ENCODE data around the gene TMEM123.

DNA sequence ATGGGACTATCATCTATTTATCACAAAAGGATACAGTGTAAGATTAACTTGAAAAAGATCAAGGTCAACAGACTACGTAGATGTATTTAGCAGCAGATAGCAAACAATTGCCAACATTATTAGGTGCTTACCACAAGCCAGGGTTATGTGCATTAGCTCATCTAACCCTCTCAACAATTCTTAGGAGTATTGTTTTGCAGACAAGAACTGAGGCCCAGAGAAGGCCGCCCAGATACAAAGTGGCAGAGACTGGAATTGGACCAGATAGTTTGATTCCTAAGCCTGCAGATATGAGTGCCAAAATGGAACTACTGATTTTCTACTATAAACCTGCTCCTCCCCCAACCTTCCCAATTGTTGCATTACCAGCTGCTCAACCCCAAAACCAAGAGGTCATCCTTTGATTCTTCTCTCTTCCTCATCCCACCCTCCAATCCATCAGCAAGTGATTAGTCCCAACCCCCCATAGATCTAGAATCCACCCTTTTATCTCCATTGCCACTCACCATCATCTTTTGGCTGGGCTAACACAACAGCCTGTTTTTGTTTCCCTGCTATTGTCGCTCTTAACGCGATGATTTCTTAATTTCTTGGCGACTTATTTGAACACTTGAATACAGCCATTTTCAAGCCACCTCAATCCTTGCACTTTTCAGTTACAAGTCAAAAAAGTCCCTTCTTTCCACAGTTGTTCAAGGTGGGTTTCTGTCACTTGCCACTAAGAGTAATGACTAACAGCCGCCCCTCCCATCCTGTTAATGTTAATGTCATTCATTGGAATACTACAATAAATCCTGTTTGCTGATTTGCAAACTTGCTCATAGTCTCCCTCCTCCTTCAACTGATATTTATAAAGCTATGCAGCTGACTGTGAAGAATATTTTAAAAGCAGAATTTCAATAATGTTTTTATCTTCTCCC lies 2.7 kb downstream of the TMEM123 start:
- TF ChIP-seq, protein P1, sequence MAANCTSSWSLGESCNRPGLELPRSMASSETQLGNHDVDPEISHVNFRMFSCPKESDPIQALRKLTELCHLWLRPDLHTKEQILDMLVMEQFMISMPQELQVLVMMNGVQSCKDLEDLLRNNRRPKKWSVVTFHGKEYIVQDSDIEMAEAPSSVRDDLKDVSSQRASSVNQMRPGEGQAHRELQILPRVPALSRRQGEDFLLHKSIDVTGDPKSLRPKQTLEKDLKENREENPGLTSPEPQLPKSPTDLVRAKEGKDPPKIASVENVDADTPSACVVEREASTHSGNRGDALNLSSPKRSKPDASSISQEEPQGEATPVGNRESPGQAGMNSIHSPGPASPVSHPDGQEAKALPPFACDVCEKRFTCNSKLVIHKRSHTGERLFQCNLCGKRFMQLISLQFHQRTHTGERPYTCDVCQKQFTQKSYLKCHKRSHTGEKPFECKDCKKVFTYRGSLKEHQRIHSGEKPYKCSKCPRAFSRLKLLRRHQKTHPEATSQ (CRISPR knock-in tag; IDR thresholded peaks at IDR 0.05; ENCODE audit: borderline replicate concordance): no peak
- no peak for TF ChIP-seq NFIC (IDR thresholded peaks at IDR 0.05; ENCODE audit: low read length)

Measured in HepG2 (cell line).